H1 (cell line): Measurements from ENCODE around the gene HHIP. TPM values are rescaled to one million over a fixed set of nuclear protein-coding genes. Genes with fewer than 3 reads are reported as not detected.

Experiments used
- MAFK ChIP-seq: IDR thresholded peaks from 2 replicates; pipeline ENCODE4 v1.6.1; 2012; ENCODE audit warnings: low read depth, mild to moderate bottlenecking, improper control_type of control experiment, low read length
- polyA plus RNA-seq, 7 experiments: library from polyadenylated mRNA; depleted of rRNA in 3 of 7; stranded (reverse) in 5 of 7; unstranded in 2 of 7; fragments of >200 nt in 5 of 7; fragments of 200-250 nt in 2 of 7; gene quantifications; 1 replicate in 5 of 7; 2 replicates in 1 of 7; 4 replicates in 1 of 7; pipeline versions ENCODE4 v1.2.1 to v1.2.3, GENCODE V29; 2011 to 2013; ENCODE audit warnings: missing spikeins in 2 of 7, mixed read lengths in 2 of 7
- total RNA-seq: library from RNA; stranded (reverse); fragmentation: NEBNext Ultra II Directional; extraction: Animal tissue kit (Norgen Biotek cat#: 25700); gene quantifications from 2 replicates; pipeline ENCODE4 v1.2.1, GENCODE V29; 2021

Gene HHIP
- total and polyA plus RNA-seq, 2 of the 8 experiments (the other 6 are each of a cell fraction or from before 2014, with no cell fraction given) = 0.05 to 1.3 TPM

- no peak for TF ChIP-seq MAFK
- TF ChIP-seq, all 59 proteins: peak for 0
Measured at GRCh38 chr4:144701683-144702233, 55.8 kb downstream of the HHIP start (continued).
